ENCODE data around the gene TUSC7. TPM values are rescaled to one million over a fixed set of nuclear protein-coding genes. Genes with fewer than 3 reads are reported as not detected.

The TUSC7 gene
- total RNA-seq, 1 experiment from 2014 or later, result not detected

- CTCF ChIA-PET, result no interaction called here
- POLR2A ChIA-PET, result no interaction called here
- H3K27ac Mint-ChIP-seq (ENCODE audit: low read depth, unreplicated experiment), result no peak overlapping the region
- peaks cover 55% of the 10 kb centered on the region for H3K27me3 Mint-ChIP-seq (ENCODE audit: insufficient read depth, unreplicated experiment)
- TF ChIP-seq, protein P1, sequence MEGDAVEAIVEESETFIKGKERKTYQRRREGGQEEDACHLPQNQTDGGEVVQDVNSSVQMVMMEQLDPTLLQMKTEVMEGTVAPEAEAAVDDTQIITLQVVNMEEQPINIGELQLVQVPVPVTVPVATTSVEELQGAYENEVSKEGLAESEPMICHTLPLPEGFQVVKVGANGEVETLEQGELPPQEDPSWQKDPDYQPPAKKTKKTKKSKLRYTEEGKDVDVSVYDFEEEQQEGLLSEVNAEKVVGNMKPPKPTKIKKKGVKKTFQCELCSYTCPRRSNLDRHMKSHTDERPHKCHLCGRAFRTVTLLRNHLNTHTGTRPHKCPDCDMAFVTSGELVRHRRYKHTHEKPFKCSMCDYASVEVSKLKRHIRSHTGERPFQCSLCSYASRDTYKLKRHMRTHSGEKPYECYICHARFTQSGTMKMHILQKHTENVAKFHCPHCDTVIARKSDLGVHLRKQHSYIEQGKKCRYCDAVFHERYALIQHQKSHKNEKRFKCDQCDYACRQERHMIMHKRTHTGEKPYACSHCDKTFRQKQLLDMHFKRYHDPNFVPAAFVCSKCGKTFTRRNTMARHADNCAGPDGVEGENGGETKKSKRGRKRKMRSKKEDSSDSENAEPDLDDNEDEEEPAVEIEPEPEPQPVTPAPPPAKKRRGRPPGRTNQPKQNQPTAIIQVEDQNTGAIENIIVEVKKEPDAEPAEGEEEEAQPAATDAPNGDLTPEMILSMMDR (IDR thresholded peaks at IDR 0.05; ENCODE audit: unreplicated experiment), result no peak
- H3K9me3 Mint-ChIP-seq (ENCODE audit: unreplicated experiment), result no peaks in the 10 kb centered on the region
- H3K4me1 Mint-ChIP-seq (ENCODE audit: insufficient read depth, unreplicated experiment), result no peaks in the 10 kb centered on the region
- DNase-seq (ENCODE audit: unreplicated experiment), result no peak
- intact Hi-C loops (cut with micrococcal nuclease), result no loop called here
- H3K4me3 Mint-ChIP-seq (ENCODE audit: unreplicated experiment), result no peak overlapping the region
- H3K36me3 Mint-ChIP-seq (ENCODE audit: insufficient read depth, unreplicated experiment), result no peaks in the 10 kb centered on the region
- no TSS peak for BruUV-seq (replicated peaks)
Measured at GRCh38 chr3:116716490-116716889, 6.9 kb downstream of the TUSC7 start.

- DNase-seq (ENCODE audit: unreplicated experiment), result no peak
- Mint-ChIP-seq H3K4me3 (ENCODE audit: unreplicated experiment) (no peak overlapping the region), H3K27me3 (ENCODE audit: insufficient read depth, unreplicated experiment) (peaks cover 47% of the 10 kb centered on the region), H3K36me3 (ENCODE audit: insufficient read depth, unreplicated experiment) (no peaks in the 10 kb centered on the region), H3K9me3 (ENCODE audit: unreplicated experiment) (no peaks in the 10 kb centered on the region), H3K27ac (ENCODE audit: low read depth, unreplicated experiment) (no peak overlapping the region), H3K4me1 (ENCODE audit: insufficient read depth, unreplicated experiment) (no peaks in the 10 kb centered on the region)
- CTCF ChIA-PET, result interaction anchor here (0.6 kb wide), 1 partner anchor 195 kb away, joined by 3 read pairs; no protein-coding TSS in a partner anchor
- BruUV-seq (replicated peaks), result no TSS peak
- TF ChIP-seq, protein P1 (IDR thresholded peaks at IDR 0.05; ENCODE audit: unreplicated experiment), result no peak
- intact Hi-C loops (cut with micrococcal nuclease), result no loop called here
- POLR2A ChIA-PET, result no interaction called here
Measured at GRCh38 chr3:116717566-116717965, 8.0 kb downstream of the TUSC7 start.

DNA sequence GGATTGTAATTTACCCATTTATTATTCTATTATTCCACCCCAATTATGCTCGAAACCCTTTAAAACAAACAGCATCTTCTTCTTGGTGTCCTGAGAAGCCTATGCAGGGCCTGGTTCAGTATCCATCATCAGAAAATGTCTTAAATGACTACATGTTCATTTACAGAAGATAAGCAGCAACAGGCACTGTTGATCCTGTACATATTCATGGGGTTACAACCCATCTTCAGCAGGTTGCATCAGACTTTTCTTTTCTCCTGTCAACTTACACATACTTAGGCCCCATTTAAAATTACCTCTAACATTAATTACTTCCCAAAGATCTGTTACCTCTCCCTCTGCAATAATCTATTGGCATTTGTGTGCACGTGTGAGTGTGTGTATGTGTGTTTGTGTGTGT lies 18.9 kb downstream of the TUSC7 start:
- no peak overlapping the region for H3K4me3 Mint-ChIP-seq (ENCODE audit: unreplicated experiment)
- TF ChIP-seq, protein P1 (IDR thresholded peaks at IDR 0.05; ENCODE audit: unreplicated experiment), result no peak
- no peak for DNase-seq (ENCODE audit: unreplicated experiment)
- no peaks in the 10 kb centered on the region for H3K36me3 Mint-ChIP-seq (ENCODE audit: insufficient read depth, unreplicated experiment)
- peaks cover 80% of the 10 kb centered on the region for H3K27me3 Mint-ChIP-seq (ENCODE audit: insufficient read depth, unreplicated experiment)
- no TSS peak for BruUV-seq (replicated peaks)
- ChIA-PET POLR2A (no interaction called here), CTCF (no interaction called here)
- H3K9me3 Mint-ChIP-seq (ENCODE audit: unreplicated experiment), result no peaks in the 10 kb centered on the region
- intact Hi-C loops (cut with micrococcal nuclease), result no loop called here
- H3K4me1 Mint-ChIP-seq (ENCODE audit: insufficient read depth, unreplicated experiment), result no peaks in the 10 kb centered on the region
- no peak overlapping the region for H3K27ac Mint-ChIP-seq (ENCODE audit: low read depth, unreplicated experiment)

- H3K27me3 Mint-ChIP-seq (ENCODE audit: insufficient read depth, unreplicated experiment), result peaks cover 73% of the 10 kb centered on the region
- H3K36me3 Mint-ChIP-seq (ENCODE audit: insufficient read depth, unreplicated experiment), result no peaks in the 10 kb centered on the region
- POLR2A ChIA-PET, result no interaction called here
- no peaks in the 10 kb centered on the region for H3K4me1 Mint-ChIP-seq (ENCODE audit: insufficient read depth, unreplicated experiment)
- no peak overlapping the region for H3K4me3 Mint-ChIP-seq (ENCODE audit: unreplicated experiment)
- TF ChIP-seq, protein P1 (IDR thresholded peaks at IDR 0.05; ENCODE audit: unreplicated experiment), result no peak
- CTCF ChIA-PET, result no interaction called here
- H3K27ac Mint-ChIP-seq (ENCODE audit: low read depth, unreplicated experiment), result no peak overlapping the region
- no peaks in the 10 kb centered on the region for H3K9me3 Mint-ChIP-seq (ENCODE audit: unreplicated experiment)
- DNase-seq (ENCODE audit: unreplicated experiment), result no peak
- BruUV-seq (replicated peaks), result no TSS peak
- intact Hi-C loops (cut with micrococcal nuclease), result no loop called here
Measured at GRCh38 chr3:116734243-116734642, 24.7 kb downstream of the TUSC7 start.

Measured in MCF 10A (cell line).